ENCODE measurements around the gene DNAAF8. TPM values are rescaled to one million over a fixed set of nuclear protein-coding genes. Genes with fewer than 3 reads are reported as not detected.

DNAAF8 gene
- total RNA-seq, 1 donor from 2014 or later: not detected

GRCh38 chr16:4798456-4798855, 64.1 kb downstream of the DNAAF8 start:
- H3K9ac ChIP-seq: no peak overlapping the region
- no peak for DNase-seq (ENCODE audit: low spot score)
- Mint-ChIP-seq H3K36me3 (peaks cover 3% of the 10 kb centered on the region), H3K27me3 (ENCODE audit: insufficient read depth, low read depth) (peaks cover 7% of the 10 kb centered on the region), H3K27ac (no peak overlapping the region), H3K4me1 (peaks cover 9% of the 10 kb centered on the region), H3K9me3 (no peaks in the 10 kb centered on the region), H3K4me3 (no peak overlapping the region)
- no peak for TF ChIP-seq EZH2 (IDR thresholded peaks at IDR 0.05)
- no peak for TF ChIP-seq CTCF (IDR thresholded peaks at IDR 0.05)
- TF ChIP-seq EZH2phosphoT487 (IDR thresholded peaks at IDR 0.05): no peak
- no peaks in the 10 kb centered on the region for H3K36me3 ChIP-seq
- H3K4me2 ChIP-seq: no peak overlapping the region
- peaks cover 11% of the 10 kb centered on the region for H3K4me1 ChIP-seq
- no peaks in the 10 kb centered on the region for H3K27me3 ChIP-seq
- H3K4me3 ChIP-seq: no peak overlapping the region
- H3K9me3 ChIP-seq (ENCODE audit: low read depth): no peaks in the 10 kb centered on the region
- peaks cover 29% of the 10 kb centered on the region for H3F3A ChIP-seq (ENCODE audit: low read depth)
- H4K20me1 ChIP-seq (ENCODE audit: low read depth): no peaks in the 10 kb centered on the region
- H3K27ac ChIP-seq: no peak overlapping the region
- H2AFZ ChIP-seq (replicated peaks): no peak overlapping the region
- H3K79me2 ChIP-seq (ENCODE audit: low read depth): peaks cover 5% of the 10 kb centered on the region

Small RNA genes lying within 50 kb of the gene (small RNA-seq; reads per million reads assigned to genes)
- gene RF00017: not detected

Other genes with a start within 250 kb of the DNAAF8 start
- 13.1 and 32.6 TPM in 2 replicates for gene CDIP1, start 195.8 kb upstream of the DNAAF8 start, total RNA-seq (ENCODE audit: low replicate concordance)
- 0.11 and 0.99 TPM in 2 replicates for gene C16orf96, start 178.2 kb upstream of the DNAAF8 start, total RNA-seq (ENCODE audit: low replicate concordance)
- gene UBALD1, start 119.6 kb upstream of the DNAAF8 start, total RNA-seq (ENCODE audit: low replicate concordance): 0.97 and 11.9 TPM in 2 replicates
- 17.5 and 22.4 TPM in 2 replicates for gene MGRN1, start 109.7 kb upstream of the DNAAF8 start, total RNA-seq (ENCODE audit: low replicate concordance)
- 10.9 and 39.3 TPM in 2 replicates for gene NUDT16L1, start 41.0 kb upstream of the DNAAF8 start, total RNA-seq (ENCODE audit: low replicate concordance)
- 20.6 and 32.7 TPM in 2 replicates for gene ANKS3, start 266 bp upstream of the DNAAF8 start, total RNA-seq (ENCODE audit: low replicate concordance)
- gene ZNF500, start 32.6 kb downstream of the DNAAF8 start, total RNA-seq (ENCODE audit: low replicate concordance): 4.2 and 17.9 TPM in 2 replicates
- not detected in 2 replicates for gene SEPTIN12, start 53.8 kb downstream of the DNAAF8 start, total RNA-seq (ENCODE audit: low replicate concordance)
- not detected in 2 replicates for gene SMIM22, start 60.8 kb downstream of the DNAAF8 start, total RNA-seq (ENCODE audit: low replicate concordance)
- gene ROGDI, start 68.1 kb downstream of the DNAAF8 start, total RNA-seq (ENCODE audit: low replicate concordance): 22.2 and 49.3 TPM in 2 replicates
- gene GLYR1, start 112.8 kb downstream of the DNAAF8 start, total RNA-seq (ENCODE audit: low replicate concordance): 53.0 and 57.0 TPM in 2 replicates
- gene UBN1, start 112.9 kb downstream of the DNAAF8 start, total RNA-seq (ENCODE audit: low replicate concordance): 28.4 and 32.7 TPM in 2 replicates
- gene PPL, start 202.6 kb downstream of the DNAAF8 start, total RNA-seq (ENCODE audit: low replicate concordance): 1.0 and 2.8 TPM in 2 replicates
- gene SEC14L5, start 223.8 kb downstream of the DNAAF8 start, total RNA-seq (ENCODE audit: low replicate concordance): 0.41 and 0.65 TPM in 2 replicates

Measured in neural progenitor cell (in vitro differentiated cells).